IMR-90 (cell line): ENCODE results near the gene NCCRP1. TPM values are rescaled to one million over a fixed set of nuclear protein-coding genes. Genes with fewer than 3 reads are reported as not detected.

ENCODE experiments used
- ATAC-seq: fragments of 200-7000 bp; cut with Tn5 transposase; 2 replicates; pipeline ENCODE4 v1.9.1; 2020; ENCODE audit warnings: low read depth, mild to moderate bottlenecking, moderate library complexity
- BruUV-seq: library from RNA; stranded (reverse); fragments of 400-500 nt; replicated peaks from 2 replicates; lab custom pipeline; 2021; lab: Mats Ljungman, UMichigan
- CTCF ChIA-PET: fragments of 300-600 bp; formaldehyde crosslinking; extraction: SDS; loops from one replicate; lab custom pipeline; 2021; ENCODE audit warnings: antibody characterized with exemption; lab: Yijun Ruan, JAX
- POLR2A ChIA-PET: fragments of 300-600 bp; sonication (Branson Sonifier 250); formaldehyde crosslinking; loops from one replicate; lab custom pipeline; 2022; ENCODE audit warnings: antibody characterized with exemption; ENCODE audit not compliant: unreplicated experiment; lab: Charles Lee
- DNase-seq: peaks from one replicate; pipeline ENCODE4 v3.0.0; 2013
- H2AFZ ChIP-seq: replicated peaks from 2 replicates; pipeline ENCODE3; 2013; ENCODE audit warnings: low read length, mild to moderate bottlenecking; ENCODE audit not compliant: poor library complexity
- H2AK5ac ChIP-seq: 2 replicates; pipeline ENCODE4 v1.6.1; 2013; ENCODE audit warnings: low read depth, low read length, inconsistent platforms
- H2AK9ac ChIP-seq: replicated peaks from 2 replicates; pipeline ENCODE3; 2013; ENCODE audit warnings: mild to moderate bottlenecking, low read depth, low read length, moderate library complexity; ENCODE audit not compliant: poor library complexity
- H2BK120ac ChIP-seq: 2 replicates; pipeline ENCODE4 v1.6.1; 2013; ENCODE audit warnings: low read depth, low read length, inconsistent platforms
- H2BK15ac ChIP-seq: 3 replicates; pipeline ENCODE4 v1.6.1; 2013; ENCODE audit warnings: low read depth, low read length, inconsistent platforms
- H2BK20ac ChIP-seq: 2 replicates; pipeline ENCODE4 v1.6.1; 2013; ENCODE audit warnings: low read depth, mild to moderate bottlenecking, inconsistent platforms, low read length, moderate library complexity
- H2BK5ac ChIP-seq: 2 replicates; pipeline ENCODE4 v1.6.1; 2013; ENCODE audit warnings: mild to moderate bottlenecking, low read depth, low read length, inconsistent platforms; ENCODE audit not compliant: poor library complexity, severe bottlenecking
- H3K14ac ChIP-seq: replicated peaks from 2 replicates; pipeline ENCODE4 v1.6.1; 2013; ENCODE audit warnings: low read depth, low read length, inconsistent platforms
- H3K18ac ChIP-seq: 2 replicates; pipeline ENCODE4 v1.6.1; 2013; ENCODE audit warnings: low read depth, low read length, control low read depth
- H3K23ac ChIP-seq: 2 replicates; pipeline ENCODE4 v1.6.1; 2013; ENCODE audit warnings: low read depth, low read length, inconsistent platforms
- H3K27ac ChIP-seq: 2 replicates; pipeline ENCODE4 v1.5.1; 2013; ENCODE audit warnings: mild to moderate bottlenecking, control low read depth, low read length; ENCODE audit not compliant: insufficient read depth
- H3K27me3 ChIP-seq: 2 replicates; pipeline ENCODE4 v1.6.1; 2013; ENCODE audit warnings: low read length; ENCODE audit not compliant: control insufficient read depth, insufficient read depth
- H3K36me3 ChIP-seq: 2 replicates; pipeline ENCODE4 v1.6.1; 2013; ENCODE audit warnings: low read length, mixed read lengths; ENCODE audit not compliant: control insufficient read depth, insufficient read depth
- H3K4ac ChIP-seq: 2 replicates; pipeline ENCODE4 v1.6.1; 2013; ENCODE audit warnings: low read depth, low read length, inconsistent platforms
- H3K4me1 ChIP-seq: 2 replicates; pipeline ENCODE4 v1.6.1; 2013; ENCODE audit warnings: low read length, mixed read lengths; ENCODE audit not compliant: control insufficient read depth, insufficient read depth
- H3K4me2 ChIP-seq: 2 replicates; pipeline ENCODE4 v1.6.1; 2013; ENCODE audit warnings: low read depth, mild to moderate bottlenecking, control low read depth, low read length, moderate library complexity
- H3K4me3 ChIP-seq: 2 replicates; pipeline ENCODE4 v1.5.1; 2013; ENCODE audit warnings: low read depth, mild to moderate bottlenecking, control low read depth, low read length, moderate library complexity; ENCODE audit not compliant: insufficient read depth
- H3K56ac ChIP-seq: 2 replicates; pipeline ENCODE4 v1.6.1; 2013; ENCODE audit warnings: low read length, inconsistent platforms; ENCODE audit not compliant: insufficient read depth; ENCODE audit errors: extremely low read depth
- H3K79me1 ChIP-seq, 2 experiments: 2 replicates each; pipeline ENCODE4 v1.6.1; 2013; ENCODE audit warnings: low read length in 2 of 2, inconsistent platforms in 1 of 2, low read depth in 1 of 2
- H3K9ac ChIP-seq: 2 replicates; pipeline ENCODE4 v1.6.1; 2013; ENCODE audit warnings: low read depth, low read length, control low read depth
- H3K9me1 ChIP-seq: 2 replicates; pipeline ENCODE4 v1.6.1; 2013; ENCODE audit warnings: low read length, inconsistent platforms; ENCODE audit not compliant: insufficient read depth
- H3K9me3 ChIP-seq: 2 replicates; pipeline ENCODE4 v1.6.1; 2013; ENCODE audit warnings: low read length; ENCODE audit not compliant: control insufficient read depth, insufficient read depth
- H4K20me1 ChIP-seq: 2 replicates; pipeline ENCODE4 v1.6.1; 2013; ENCODE audit warnings: low read length, inconsistent platforms; ENCODE audit not compliant: insufficient read depth
- H4K5ac ChIP-seq: 2 replicates; pipeline ENCODE4 v1.6.1; 2013; ENCODE audit warnings: mild to moderate bottlenecking, low read depth, low read length, control low read depth
- H4K8ac ChIP-seq, 2 experiments: 2 replicates each; pipeline ENCODE4 v1.6.1; 2013; ENCODE audit warnings: low read depth in 2 of 2, low read length in 2 of 2, control low read depth in 1 of 2, inconsistent platforms in 1 of 2
- H4K91ac ChIP-seq: 2 replicates; pipeline ENCODE4 v1.6.1; 2013; ENCODE audit warnings: low read depth, low read length, inconsistent platforms; ENCODE audit not compliant: insufficient read depth
- BHLHE40 ChIP-seq: fragments of 150-350 bp; IDR thresholded peaks from 2 replicates; pipeline ENCODE4 v1.6.1; 2016; ENCODE audit warnings: mild to moderate bottlenecking, low read depth, low read length
- CEBPB ChIP-seq: IDR thresholded peaks from 2 replicates; pipeline ENCODE4 v1.6.1; 2012; ENCODE audit warnings: low read depth, low read length, improper control_type of control experiment
- CHD1 ChIP-seq: IDR thresholded peaks from 2 replicates; pipeline ENCODE4 v1.6.1; 2012; ENCODE audit warnings: low read depth, low read length, improper control_type of control experiment
- FOS ChIP-seq: fragments of 150-350 bp; IDR thresholded peaks from 2 replicates; pipeline ENCODE4 v1.6.1; 2016; ENCODE audit warnings: low read depth, low read length
- MXI1 ChIP-seq: IDR thresholded peaks from 2 replicates; pipeline ENCODE4 v1.6.1; 2012; ENCODE audit warnings: low read depth, mild to moderate bottlenecking, low read length, moderate library complexity, borderline replicate concordance
- NFE2L2 ChIP-seq: fragments of 150-350 bp; IDR thresholded peaks from 2 replicates; pipeline ENCODE4 v1.6.1; 2016; ENCODE audit warnings: low read depth, mild to moderate bottlenecking, low read length
- POLR2A ChIP-seq: IDR thresholded peaks from 2 replicates; pipeline ENCODE4 v1.6.1; 2012; ENCODE audit warnings: mild to moderate bottlenecking, low read depth, low read length
- RAD21 ChIP-seq: IDR thresholded peaks from 2 replicates; pipeline ENCODE4 v1.6.1; 2012; ENCODE audit warnings: low read length, improper control_type of control experiment
- RCOR1 ChIP-seq: IDR thresholded peaks from 2 replicates; pipeline ENCODE4 v1.6.1; 2012; ENCODE audit warnings: mild to moderate bottlenecking, low read length, improper control_type of control experiment; ENCODE audit not compliant: insufficient replicate concordance
- RFX5 ChIP-seq: IDR thresholded peaks from 2 replicates; pipeline ENCODE4 v1.8.0; 2012; ENCODE audit warnings: low read depth, mild to moderate bottlenecking, low read length, moderate library complexity
- SMC3 ChIP-seq: fragments of 150-350 bp; IDR thresholded peaks from 2 replicates; pipeline ENCODE4 v1.6.1; 2016; ENCODE audit warnings: low read depth, mild to moderate bottlenecking, antibody characterized with exemption, low read length, moderate library complexity
- whole genome bisulfite sequencing, 2 experiments: methylation state at CpG; one replicate each; pipeline versions ENCODE4 v1.1.5 to v1.1.7; 2013; ENCODE audit warnings: missing lambda C conversion rate in 2 of 2; ENCODE audit not compliant: insufficient read length in 1 of 2; ENCODE audit errors: extremely low coverage in 2 of 2; 5-methylcytosine and 5-hydroxymethylcytosine counted together
- dilution Hi-C: fragments of 300-500 bp; cut with HindIII; formaldehyde crosslinking; loops from one replicate; pipeline ENCODE4 v1.14.3; 2018; ENCODE audit warnings: low sequenced_read_pairs; ENCODE audit not compliant: unreplicated experiment
- in situ Hi-C: fragments of 300-500 bp; cut with MboI; formaldehyde crosslinking; loops from 3 replicates; pipeline ENCODE4 v1.14.3; 2019; ENCODE audit warnings: low sequenced_read_pairs, inconsistent platforms, mixed read lengths
- intact Hi-C: fragments of 100-400 bp; cut with micrococcal nuclease; formaldehyde crosslinking; loops from 2 replicates; pipeline ENCODE4 v1.10.0; 2022
- polyA plus RNA-seq, 3 experiments: library from polyadenylated mRNA; depleted of rRNA; stranded (reverse); fragments of >200 nt; gene quantifications; 2 replicates each; pipeline ENCODE4 v1.2.3, GENCODE V29; 2012; ENCODE audit warnings: low replicate concordance in 1 of 3
- total RNA-seq: library from RNA; depleted of rRNA; stranded (reverse); fragments of >200 nt; gene quantifications from 2 replicates; pipeline ENCODE4 v1.2.3, GENCODE V29; 2012
- TF ChIP-seq, protein P1 (sequence below): conservative IDR thresholded peaks from 2 replicates; pipeline ENCODE4 v1.5.1; 2012; ENCODE audit warnings: mild to moderate bottlenecking, low read depth, low read length, improper control_type of control experiment
- TF ChIP-seq, protein P2 (sequence below): fragments of 150-350 bp; IDR thresholded peaks from 2 replicates; pipeline ENCODE4 v1.6.1; 2017; ENCODE audit warnings: mild to moderate bottlenecking, antibody characterized with exemption, low read length, low read depth

NCCRP1 gene
- total and polyA plus RNA-seq, 2 of the 4 experiments (the other 2 are of a cell fraction): not detected

DNA sequence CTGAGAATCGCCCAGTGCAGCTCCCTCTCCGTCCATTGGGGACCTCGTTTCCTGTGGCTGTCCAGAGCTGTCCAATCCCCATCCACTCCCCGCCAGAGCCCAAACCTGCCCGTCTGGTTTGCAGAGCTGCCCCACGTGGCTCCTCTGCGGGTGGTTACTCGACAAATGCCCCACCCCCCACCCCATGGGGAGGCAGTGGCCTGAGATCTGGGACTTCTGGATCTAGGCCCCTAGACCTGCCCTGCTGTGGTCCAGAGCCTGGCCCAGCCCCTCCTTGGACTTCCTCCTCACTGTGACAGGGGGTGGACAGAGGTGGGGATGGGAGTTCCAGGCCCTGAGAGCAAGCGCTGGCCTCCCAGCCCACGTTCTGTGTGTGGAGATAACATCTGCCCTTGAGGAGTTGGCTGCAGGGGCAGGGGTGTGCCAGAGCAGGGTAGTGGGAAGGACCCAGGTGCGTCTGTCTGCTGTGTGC, 42.1 kb upstream of the NCCRP1 start:
- Histone ChIP-seq H3K23ac (no peak overlapping the region), H3K36me3 (no peaks in the 10 kb centered on the region), H2BK15ac (no peak overlapping the region), H4K5ac (no peak overlapping the region), H3K4me3 (no peak overlapping the region), H4K20me1 (peaks cover 46% of the 10 kb centered on the region), H2BK120ac (no peak overlapping the region), H2BK5ac (no peak overlapping the region), H3K9me3 (no peaks in the 10 kb centered on the region), H3K4ac (no peak overlapping the region), H2AK5ac (no peak overlapping the region), H4K91ac (no peak overlapping the region), H3K14ac (no peak overlapping the region), H3K56ac (no peak overlapping the region), H2AFZ (no peak overlapping the region), H3K27me3 (no peaks in the 10 kb centered on the region), H4K8ac (no peak overlapping the region), H3K18ac (no peak overlapping the region), H3K9me1 (peaks cover 29% of the 10 kb centered on the region), H3K79me1 (peaks cover 43 to 78% of the 10 kb centered on the region in 2 experiments), H3K9ac (no peak overlapping the region), H3K4me1 (peaks cover 22% of the 10 kb centered on the region), H3K27ac (no peak overlapping the region), H2AK9ac (no peak overlapping the region), H3K4me2 (no peak overlapping the region), H2BK20ac (no peak overlapping the region)
- DNase-seq: no peak
- TF ChIP-seq RFX5: no peak
- TF ChIP-seq, protein P1, sequence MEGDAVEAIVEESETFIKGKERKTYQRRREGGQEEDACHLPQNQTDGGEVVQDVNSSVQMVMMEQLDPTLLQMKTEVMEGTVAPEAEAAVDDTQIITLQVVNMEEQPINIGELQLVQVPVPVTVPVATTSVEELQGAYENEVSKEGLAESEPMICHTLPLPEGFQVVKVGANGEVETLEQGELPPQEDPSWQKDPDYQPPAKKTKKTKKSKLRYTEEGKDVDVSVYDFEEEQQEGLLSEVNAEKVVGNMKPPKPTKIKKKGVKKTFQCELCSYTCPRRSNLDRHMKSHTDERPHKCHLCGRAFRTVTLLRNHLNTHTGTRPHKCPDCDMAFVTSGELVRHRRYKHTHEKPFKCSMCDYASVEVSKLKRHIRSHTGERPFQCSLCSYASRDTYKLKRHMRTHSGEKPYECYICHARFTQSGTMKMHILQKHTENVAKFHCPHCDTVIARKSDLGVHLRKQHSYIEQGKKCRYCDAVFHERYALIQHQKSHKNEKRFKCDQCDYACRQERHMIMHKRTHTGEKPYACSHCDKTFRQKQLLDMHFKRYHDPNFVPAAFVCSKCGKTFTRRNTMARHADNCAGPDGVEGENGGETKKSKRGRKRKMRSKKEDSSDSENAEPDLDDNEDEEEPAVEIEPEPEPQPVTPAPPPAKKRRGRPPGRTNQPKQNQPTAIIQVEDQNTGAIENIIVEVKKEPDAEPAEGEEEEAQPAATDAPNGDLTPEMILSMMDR: no peak
- no peak for TF ChIP-seq CHD1
- TF ChIP-seq, protein P2, sequence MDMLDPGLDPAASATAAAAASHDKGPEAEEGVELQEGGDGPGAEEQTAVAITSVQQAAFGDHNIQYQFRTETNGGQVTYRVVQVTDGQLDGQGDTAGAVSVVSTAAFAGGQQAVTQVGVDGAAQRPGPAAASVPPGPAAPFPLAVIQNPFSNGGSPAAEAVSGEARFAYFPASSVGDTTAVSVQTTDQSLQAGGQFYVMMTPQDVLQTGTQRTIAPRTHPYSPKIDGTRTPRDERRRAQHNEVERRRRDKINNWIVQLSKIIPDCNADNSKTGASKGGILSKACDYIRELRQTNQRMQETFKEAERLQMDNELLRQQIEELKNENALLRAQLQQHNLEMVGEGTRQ: no peak
- TF ChIP-seq POLR2A: no peak
- TF ChIP-seq NFE2L2: no peak
- no peak for TF ChIP-seq BHLHE40
- TF ChIP-seq RCOR1: no peak
- no peak for TF ChIP-seq SMC3
- TF ChIP-seq RAD21: no peak
- TF ChIP-seq MXI1: no peak
- TF ChIP-seq CEBPB: no peak
- TF ChIP-seq FOS: no peak
- ATAC-seq: no peak
- CTCF ChIA-PET: interaction anchor here (1.1 kb wide), 1 partner anchor 33 kb away, joined by 3 read pairs; no protein-coding TSS in a partner anchor
- intact Hi-C loops (no loop called here), dilution Hi-C loops (no loop called here), in situ Hi-C loops (no loop called here)
- POLR2A ChIA-PET: no interaction called here
- WGBS, 2 experiments: 82% methylated on average over 3 of the region's 11 CpGs; no CpG with 5 or more reads in 1 of the 2 experiments
- BruUV-seq: no TSS peak
